ENCODE measurements around the gene AIG1.
"Not testable (repeated sequence)": the region's sequence is repeated elsewhere in the genome, so short reads cannot be mapped to it uniquely, and the experiment has no call there.

The AIG1 gene

DNA sequence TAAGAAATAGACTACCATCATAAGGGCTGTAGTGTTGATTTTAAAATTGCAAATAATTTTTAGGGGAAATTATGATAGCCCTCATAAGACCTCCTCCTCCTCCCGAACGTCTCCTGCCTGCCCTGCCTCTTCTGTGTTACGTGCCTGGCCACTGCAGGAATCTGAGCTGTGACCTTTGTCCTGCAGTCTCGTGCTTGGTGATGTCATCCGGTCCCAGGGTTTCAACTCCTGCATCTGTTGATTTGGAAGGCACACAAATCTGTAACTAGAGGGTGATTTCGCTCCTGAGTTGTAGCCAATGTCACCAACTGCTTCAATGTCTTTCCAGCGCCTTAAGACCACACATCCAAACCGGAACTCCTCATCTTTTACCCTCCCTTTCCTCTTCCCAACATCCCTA, 163.2 kb downstream of the AIG1 start:
- in situ Hi-C loops (cut with HindIII; ENCODE audit: low sequenced_read_pairs), result no loop called here

DNA sequence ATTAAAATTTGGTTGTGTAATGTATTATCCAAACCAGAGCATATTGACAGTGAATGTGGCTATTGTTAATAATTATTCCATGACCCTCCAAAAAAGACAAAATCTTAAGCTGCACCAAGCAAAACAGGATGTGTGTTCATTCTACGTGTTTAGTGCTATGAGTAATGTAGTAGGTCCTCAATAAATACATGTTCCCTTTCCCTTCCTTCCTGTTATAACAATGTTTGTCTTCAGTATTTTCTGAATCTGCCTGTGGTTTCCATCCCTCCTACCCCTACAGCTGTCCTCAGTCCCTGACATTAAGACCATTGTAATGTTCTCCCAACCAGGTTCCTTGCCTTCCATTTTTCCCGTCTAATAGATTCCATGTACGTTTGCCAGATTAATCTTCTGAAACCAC, 163.8 kb downstream of the AIG1 start:
- in situ Hi-C loops (cut with HindIII; ENCODE audit: low sequenced_read_pairs), result no loop called here

DNA sequence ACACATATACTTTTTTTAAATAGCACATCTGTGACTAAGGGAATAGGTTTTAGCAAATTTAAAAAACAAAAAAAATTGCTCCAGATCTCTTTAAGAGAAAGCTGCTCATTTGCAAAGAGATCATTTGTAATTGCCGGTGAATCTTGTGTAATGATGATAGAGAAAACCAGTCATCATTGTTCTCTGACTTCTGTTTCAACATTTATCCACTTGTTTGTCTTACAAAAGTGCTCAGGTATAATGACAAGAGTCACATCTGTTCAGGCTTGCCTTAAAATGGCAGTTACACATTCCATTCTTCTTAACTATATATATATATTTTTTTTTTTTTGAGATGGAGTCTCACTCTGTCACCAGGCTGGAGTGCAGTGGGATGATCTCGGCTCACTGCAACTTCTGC, 165.2 kb downstream of the AIG1 start:
- in situ Hi-C loops (cut with HindIII; ENCODE audit: low sequenced_read_pairs), result no loop called here

DNA sequence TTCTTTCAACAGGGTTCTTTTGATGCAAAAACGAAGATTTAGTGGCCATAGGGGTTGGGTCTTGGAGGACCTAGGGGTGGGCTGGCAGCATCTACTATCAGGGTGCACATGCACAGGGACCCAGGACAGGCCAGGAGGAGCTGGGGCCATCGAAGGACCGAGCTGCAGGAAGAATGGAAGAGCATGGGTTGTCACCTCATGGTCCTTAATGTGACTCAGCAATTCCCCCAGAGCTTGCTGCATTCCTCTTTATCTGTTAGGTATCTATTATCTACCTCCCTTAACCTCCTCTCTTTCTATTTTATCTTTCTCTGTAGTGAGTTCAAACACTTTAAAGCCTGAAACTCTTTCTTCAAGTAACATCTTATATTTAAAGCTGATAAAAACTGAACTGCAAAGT, 167.0 kb downstream of the AIG1 start:
- in situ Hi-C loops (cut with HindIII; ENCODE audit: low sequenced_read_pairs), result no loop called here

DNA sequence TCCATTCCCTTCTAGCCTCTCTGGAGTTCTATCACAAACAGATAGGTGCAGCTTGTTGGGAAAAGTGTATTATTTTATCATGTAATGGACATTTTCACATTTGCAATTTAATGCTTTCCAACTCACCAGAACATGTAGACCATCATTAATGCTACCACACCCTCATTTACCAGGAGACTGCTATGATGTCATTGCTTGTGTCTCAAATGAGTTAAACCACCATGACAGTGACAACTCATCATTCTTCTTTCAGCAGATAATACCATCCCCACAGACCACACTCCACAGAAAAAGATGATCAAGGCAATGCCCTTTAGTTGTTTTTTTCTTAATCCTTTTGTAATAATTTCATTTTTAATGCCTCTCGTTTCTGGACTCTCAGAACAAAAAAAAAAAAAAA, 168.7 kb downstream of the AIG1 start:
- in situ Hi-C loops (cut with HindIII; ENCODE audit: low sequenced_read_pairs), result no loop called here

DNA sequence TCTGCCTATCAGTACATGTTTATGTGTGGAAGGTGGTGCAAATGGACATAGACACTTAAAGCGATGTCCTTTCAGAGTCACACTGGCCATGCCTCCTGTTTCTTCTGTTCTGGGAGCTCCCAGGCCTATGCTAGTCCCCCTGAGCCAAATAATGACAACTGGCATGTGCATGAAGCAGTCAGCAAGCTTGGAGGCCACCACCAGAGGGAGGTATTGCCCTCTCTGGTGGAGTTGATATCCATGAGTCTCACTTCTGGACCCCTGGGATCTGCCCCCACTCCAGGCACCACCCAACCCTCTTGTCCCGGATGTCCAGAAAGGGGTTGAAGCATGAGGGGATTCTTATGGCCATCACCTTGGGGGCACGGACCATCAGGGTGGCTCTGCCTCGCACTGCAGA, 172.2 kb downstream of the AIG1 start:
- in situ Hi-C loops (cut with HindIII; ENCODE audit: low sequenced_read_pairs), result no loop called here

DNA sequence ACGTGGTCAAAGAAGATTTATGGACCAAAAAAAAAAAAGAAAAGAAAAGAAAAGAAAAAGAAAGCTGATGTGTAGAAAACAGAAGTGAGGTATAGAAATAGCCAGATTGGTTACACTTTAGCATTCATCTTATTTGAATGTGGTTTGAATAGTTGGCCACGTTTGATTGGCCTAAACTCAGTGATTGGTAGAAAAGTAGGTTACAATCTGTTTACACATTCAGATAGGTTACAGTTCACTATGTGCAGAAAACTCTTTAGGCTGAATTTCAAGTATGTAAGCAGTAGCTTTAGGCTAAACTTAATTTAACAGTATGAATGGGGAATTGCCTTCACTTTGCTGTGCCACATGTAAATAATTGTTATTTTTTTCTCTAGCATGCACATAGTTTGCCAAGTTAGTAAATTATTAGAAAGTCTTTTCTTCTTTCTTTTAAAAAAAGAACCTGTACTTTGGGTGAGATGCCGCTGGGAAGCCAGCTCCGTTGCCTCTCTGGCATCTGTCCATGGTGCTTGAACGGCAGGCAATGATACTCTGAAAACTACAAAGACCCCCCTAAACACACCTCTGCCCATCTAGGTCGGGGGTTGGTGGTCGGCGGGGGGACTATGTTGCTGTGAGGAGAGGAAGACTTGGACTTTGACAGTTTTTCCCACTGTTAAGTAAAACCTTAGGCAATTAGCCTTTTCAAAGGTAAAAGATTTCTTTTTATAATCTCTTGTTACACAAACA, 173.0 kb downstream of the AIG1 start:
- in situ Hi-C loops (cut with HindIII; ENCODE audit: low sequenced_read_pairs), result no loop called here

DNA sequence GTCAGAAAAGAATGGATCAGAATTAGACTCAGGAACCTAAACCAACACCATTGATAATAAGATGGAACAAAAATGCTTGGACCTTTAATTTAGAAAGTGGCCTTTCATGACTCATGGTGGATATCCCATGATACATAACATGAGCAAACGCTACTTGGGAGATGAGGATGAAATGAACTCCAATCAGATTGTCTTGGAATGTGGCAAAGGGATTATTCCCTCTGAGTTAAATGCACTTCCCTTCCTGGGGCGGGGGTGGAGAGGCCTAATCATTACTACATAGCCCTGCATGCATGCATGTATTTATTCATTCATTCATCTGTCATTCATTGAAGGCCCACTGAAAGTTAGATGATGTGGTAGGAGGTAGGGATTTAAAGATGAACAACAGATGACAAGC, 174.0 kb downstream of the AIG1 start:
- in situ Hi-C loops (cut with HindIII; ENCODE audit: low sequenced_read_pairs), result no loop called here

DNA sequence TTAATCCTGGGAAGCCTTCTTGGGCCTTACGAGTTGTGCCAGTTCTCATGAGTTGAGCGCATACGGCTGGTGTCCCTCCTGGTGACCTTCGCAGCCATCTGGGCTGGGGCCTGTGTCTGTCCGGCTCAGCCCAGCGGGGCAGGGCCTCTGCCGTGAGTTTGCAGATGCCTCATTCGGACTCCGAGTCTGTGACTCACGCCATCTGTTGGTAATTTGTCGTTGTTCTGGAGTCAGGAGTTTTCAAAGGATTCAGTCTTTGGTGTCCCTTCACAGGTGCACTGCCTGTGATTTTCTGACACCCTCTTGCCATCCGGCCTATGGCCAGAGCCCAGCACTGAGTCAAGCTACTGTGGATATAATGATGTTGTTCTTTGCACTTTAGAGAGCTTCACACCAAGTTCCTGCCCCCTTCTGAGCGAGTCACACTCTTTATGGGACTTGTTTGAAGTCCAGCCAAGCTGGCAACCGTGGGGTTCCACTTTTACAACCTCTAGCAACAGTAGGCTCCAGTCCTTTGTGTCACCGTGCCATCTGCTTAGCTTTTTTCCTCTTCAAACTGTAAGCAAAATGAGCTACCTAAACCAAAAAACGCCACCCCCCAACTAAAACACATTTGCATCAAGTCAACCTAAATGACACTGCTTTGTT, 175.6 kb downstream of the AIG1 start:
- in situ Hi-C loops (cut with HindIII; ENCODE audit: low sequenced_read_pairs), result no loop called here

DNA sequence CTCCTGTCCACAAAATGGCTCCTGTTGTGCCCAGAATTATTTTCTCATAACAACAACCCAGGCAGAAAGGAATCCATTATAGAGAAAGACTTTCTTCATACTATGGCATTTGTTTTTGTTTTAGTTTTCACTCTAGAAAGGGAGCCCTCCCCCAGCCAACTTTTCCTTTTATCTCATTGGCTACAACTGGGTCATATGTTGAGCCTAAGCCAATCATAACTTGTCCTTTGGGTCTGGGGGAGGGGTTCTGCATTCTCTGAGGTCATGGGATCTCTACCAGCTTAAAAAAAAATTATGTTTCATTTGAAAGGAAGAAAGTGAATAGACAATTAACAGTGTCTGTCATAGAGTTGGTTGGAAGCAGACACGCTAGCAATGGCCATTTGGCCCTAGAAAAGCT, 177.6 kb downstream of the AIG1 start:
- in situ Hi-C loops (cut with HindIII; ENCODE audit: low sequenced_read_pairs), result no loop called here

DNA sequence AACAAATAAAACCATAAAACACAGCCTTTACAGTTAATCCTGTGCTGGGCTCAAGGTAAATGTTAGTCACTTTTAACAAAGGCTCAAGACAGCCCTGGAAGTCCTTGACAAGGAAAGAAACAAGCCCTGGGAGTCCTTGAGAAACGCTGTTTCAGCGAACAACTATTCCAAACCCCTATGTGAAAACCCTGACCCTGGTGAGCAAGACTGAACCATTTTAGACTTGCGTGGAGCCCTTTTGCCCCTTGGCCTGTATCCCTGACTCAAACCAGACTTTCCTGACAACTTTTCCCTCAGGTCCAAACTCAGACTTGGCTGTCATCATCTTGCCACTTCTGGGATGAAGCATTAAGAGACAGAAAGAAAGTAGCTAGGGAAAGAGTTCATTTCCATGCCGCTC, 180.4 kb downstream of the AIG1 start:
- in situ Hi-C loops (cut with HindIII; ENCODE audit: low sequenced_read_pairs), result no loop called here

DNA sequence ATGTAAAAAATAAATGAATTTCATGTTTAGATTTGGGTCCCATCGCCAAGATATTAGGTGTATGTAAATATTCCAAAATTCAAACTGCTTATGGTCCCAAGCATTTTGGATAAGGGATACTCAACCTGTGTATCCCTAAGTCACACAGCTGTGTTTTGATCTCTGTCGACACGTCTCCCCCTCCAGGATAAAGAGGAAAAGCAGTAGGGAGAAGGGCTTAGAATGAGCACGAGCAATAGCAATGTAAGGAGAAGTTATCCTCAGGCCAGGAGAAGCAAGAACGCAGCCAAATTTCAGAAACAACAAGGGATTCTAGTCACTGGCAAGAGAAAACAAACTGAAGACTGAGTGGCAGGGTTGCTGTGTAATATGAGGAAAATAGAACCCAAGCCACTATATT, 181.2 kb downstream of the AIG1 start:
- in situ Hi-C loops (cut with HindIII; ENCODE audit: low sequenced_read_pairs), result no loop called here

DNA sequence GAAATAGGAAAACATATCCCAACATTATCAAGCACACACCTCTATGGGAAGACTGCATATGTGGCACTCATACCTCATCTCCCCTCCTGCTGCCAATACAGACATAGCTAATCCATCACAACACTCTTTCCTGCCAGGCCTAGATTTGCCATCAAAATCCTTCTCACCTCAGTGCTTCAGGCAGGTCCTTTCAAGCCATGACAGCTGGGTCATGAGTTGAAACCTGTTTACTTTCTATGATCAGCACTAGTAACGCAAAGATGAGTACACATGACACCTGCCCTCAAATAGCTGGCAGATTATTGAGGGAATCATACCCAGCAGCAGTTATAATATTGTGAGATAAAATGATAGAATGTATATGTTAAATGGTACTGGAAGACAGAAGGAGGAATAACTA, 183.1 kb downstream of the AIG1 start:
- in situ Hi-C loops (cut with HindIII; ENCODE audit: low sequenced_read_pairs), result no loop called here

DNA sequence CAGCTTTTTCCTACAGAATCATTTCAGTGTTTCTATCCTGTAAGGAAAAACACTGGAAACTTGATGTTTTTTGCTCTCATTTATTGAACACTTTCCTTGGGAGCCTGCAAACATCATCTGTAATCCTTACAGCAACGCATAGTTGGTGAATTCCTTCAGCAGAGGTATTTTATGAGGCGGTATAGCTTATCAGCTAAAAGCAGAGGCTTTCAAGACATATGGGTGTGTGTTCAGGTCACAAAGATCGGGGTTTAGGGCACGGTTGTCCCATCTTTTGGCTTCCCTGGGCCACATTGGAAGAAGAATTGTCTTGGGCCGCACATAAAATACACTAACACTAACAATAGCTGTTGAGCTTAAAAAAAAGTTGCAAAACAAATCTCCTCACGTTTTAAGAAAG, 185.0 kb downstream of the AIG1 start:
- in situ Hi-C loops (cut with HindIII; ENCODE audit: low sequenced_read_pairs), result no loop called here

DNA sequence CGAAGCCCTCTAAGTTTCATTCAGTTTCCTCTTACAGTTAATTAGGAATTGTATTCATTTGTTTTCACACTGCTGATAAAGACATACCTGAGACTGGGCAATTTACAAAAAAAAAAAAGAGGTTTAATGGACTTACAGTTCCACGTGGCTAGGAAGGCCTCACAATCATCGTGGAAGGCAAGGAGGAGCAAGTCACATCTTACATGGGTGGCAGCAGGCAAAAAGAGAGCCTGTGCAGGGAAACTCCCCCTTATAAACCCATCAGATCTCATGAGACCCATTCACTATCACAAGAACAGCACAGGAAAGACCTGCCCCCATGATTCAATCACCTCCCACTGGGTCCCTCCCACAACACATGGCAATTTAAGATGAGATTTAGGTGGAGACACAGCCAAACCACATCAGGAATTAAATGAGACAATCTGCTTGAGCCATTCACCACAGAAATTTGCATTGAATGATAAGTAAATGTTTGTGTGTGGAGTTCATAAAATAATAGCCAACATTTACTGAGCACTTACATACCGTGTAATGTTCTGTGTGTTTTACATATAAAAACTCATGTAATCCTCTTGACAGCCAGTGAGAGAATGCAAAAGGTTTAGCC, 185.6 kb downstream of the AIG1 start:
- in situ Hi-C loops (cut with HindIII; ENCODE audit: low sequenced_read_pairs), result not testable (repeated sequence)

DNA sequence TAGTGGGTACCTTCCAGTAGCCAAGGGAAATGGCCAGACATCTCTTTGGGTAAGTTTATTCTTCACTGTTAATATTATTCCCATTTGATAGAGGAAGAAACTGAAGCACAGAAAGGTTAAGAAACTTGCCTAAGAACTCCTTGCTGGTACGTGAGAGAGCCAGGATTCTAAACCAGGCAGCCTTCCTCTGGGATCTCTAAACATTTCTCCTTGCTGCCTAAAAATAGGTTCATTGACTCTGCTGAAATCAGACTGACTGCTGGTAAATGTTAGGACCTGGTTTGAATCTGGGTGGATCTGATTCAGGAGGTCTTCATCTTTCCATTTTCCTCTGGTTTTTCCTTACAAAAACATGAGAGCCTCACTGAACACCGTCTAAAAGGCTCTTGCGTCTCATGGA, 186.9 kb downstream of the AIG1 start:
- in situ Hi-C loops (cut with HindIII; ENCODE audit: low sequenced_read_pairs), result no loop called here

DNA sequence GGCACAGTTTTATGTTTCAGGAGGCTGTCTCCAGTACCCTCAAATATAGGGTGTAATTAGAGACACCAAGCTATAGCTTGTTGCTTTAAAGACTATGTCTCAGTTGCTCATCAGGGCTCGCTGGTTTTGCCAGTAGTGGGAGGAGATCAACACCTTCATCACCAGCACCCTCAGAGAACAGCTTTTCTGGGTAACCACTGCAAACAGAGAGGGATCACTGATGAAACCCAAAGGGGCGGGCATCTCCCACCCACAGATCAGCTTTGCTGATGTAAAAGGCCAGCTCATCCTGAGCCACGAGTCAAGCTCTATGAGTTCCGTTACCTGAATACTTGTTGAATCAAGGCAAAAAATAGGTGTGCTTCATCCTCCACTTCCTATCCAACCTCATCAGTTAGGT, 187.7 kb downstream of the AIG1 start:
- in situ Hi-C loops (cut with HindIII; ENCODE audit: low sequenced_read_pairs), result no loop called here

DNA sequence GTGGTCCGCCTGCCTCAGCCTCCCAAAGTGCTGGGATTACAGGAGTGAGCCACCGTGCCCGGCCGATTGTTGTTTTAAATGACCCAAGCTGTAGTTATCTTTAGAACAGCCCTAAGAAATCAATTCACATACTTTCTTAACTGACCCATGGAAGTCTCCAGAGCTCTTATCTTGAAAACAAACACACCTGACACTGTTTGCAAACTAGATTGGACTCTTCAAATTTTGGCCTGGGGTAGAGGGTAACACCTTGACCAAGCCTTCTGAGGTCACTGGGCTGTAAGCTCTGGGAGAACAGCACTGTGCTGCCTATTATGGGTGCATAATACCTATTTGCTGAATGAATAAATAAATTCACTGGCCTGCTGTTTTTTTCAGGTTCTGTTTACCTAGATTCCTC, 190.6 kb downstream of the AIG1 start:
- in situ Hi-C loops (cut with HindIII; ENCODE audit: low sequenced_read_pairs), result no loop called here

DNA sequence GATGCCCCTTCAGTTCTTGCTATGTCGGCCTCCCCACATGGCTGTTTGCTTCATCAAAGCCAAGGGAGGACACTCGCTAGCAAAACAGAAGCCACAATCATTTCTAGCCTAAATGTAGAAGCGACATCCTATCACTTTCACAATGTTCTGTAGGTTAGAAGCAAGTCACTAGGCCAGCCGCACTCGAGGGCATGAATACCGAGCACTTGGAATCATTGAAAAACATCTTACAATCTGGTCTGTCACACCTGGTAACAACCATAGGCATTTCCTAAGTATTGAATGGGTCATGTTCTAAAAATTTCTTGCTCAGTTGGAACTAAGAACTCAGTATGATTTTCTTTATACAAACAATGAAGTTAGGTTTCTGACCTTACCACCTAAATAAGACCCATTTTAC, 192.3 kb downstream of the AIG1 start:
- in situ Hi-C loops (cut with HindIII; ENCODE audit: low sequenced_read_pairs), result no loop called here

DNA sequence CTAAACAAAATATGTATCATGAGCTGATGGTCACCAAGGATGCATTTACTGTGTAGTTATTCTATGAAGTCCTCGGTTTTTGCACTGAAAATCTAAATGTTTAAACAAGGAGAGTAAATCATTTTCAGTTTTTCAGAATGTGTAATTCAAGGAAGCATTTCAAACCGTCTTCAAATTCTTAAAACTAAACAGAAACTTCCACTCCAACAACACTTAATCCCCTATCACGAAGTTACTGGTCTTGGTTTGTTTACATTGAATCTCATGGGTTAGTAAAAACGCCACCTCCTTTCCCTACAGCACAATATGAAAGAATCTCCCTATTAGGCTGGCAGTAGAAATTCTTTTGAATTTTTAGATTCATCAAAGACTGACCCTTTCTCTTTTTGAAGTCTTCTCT, 192.9 kb downstream of the AIG1 start:
- in situ Hi-C loops (cut with HindIII; ENCODE audit: low sequenced_read_pairs), result no loop called here

DNA sequence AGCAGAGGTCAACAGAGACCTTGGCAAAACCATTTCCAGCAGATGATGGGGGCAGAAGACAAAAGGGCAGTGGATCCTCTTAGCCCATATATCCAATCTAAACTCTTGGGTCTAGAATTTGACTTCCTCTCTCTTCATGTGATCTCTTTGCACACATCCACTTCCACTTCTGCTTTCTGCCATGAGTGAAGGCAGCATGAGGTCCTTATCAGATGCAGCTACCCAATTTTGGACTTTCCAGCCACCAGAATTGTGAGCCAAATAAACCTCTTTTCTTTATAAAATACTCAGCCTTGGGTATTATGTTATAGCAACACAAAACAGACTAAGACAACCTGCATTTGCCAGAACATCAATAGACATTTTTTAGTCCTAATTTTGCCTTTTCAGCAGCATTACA, 198.3 kb downstream of the AIG1 start:
- in situ Hi-C loops (cut with HindIII; ENCODE audit: low sequenced_read_pairs), result no loop called here

DNA sequence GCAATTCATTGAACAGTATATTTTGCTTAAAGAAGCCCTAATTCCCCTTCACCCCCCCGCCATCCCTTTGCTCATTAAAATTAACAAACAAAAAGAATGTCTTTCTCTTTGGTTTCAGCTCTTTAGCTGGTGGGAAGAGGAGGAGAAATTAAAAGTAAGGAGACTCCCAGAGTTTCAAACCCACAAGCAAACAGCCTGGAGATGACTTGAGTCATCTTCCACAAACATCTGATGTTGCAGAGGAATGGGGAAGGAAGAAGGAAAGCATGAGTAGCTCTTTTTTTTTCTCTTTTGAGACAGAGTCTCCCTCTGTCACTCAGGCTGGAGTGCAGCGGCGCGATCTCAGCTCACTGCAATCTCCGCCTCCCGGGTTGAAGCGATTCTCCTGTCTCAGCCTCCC, 200.2 kb downstream of the AIG1 start:
- in situ Hi-C loops (cut with HindIII; ENCODE audit: low sequenced_read_pairs), result no loop called here

Measured in DLD1 (cell line).